ENCODE results near the gene PRKCA.

The PRKCA gene

GRCh38 chr17:66272811-66273585, 29.4 kb upstream of the PRKCA start:
- Histone ChIP-seq H3K9me3 (ENCODE audit: insufficient read depth, low read depth, low read length) (peaks cover 17% of the 10 kb centered on the region), H3K36me3 (ENCODE audit: insufficient read depth, low read length) (no peaks in the 10 kb centered on the region), H3K9ac (ENCODE audit: low read depth, low read length) (no peak overlapping the region), H3K27ac (ENCODE audit: low read depth, low read length) (no peak overlapping the region), H3K4me1 (ENCODE audit: insufficient read depth, low read length) (no peaks in the 10 kb centered on the region), H3K4me3 (ENCODE audit: low read length) (no peak overlapping the region), H3K27me3 (ENCODE audit: insufficient read depth, low read length) (no peaks in the 10 kb centered on the region)
- 79% methylated on average over 2 of the region's 5 CpGs for WGBS

GRCh38 chr17:66273586-66273848, 28.9 kb upstream of the PRKCA start:
- Histone ChIP-seq H3K9ac (ENCODE audit: low read depth, low read length) (no peak overlapping the region), H3K9me3 (ENCODE audit: insufficient read depth, low read depth, low read length) (peaks cover 17% of the 10 kb centered on the region), H3K4me1 (ENCODE audit: insufficient read depth, low read length) (no peaks in the 10 kb centered on the region), H3K27ac (ENCODE audit: low read depth, low read length) (no peak overlapping the region), H3K4me3 (ENCODE audit: low read length) (no peak overlapping the region), H3K36me3 (ENCODE audit: insufficient read depth, low read length) (no peaks in the 10 kb centered on the region), H3K27me3 (ENCODE audit: insufficient read depth, low read length) (no peaks in the 10 kb centered on the region)

GRCh38 chr17:66275651-66276050, 26.8 kb upstream of the PRKCA start:
- Histone ChIP-seq H3K36me3 (ENCODE audit: insufficient read depth, low read length) (no peaks in the 10 kb centered on the region), H3K27ac (ENCODE audit: low read depth, low read length) (no peak overlapping the region), H3K27me3 (ENCODE audit: insufficient read depth, low read length) (no peaks in the 10 kb centered on the region), H3K9ac (ENCODE audit: low read depth, low read length) (no peak overlapping the region), H3K9me3 (ENCODE audit: insufficient read depth, low read depth, low read length) (peaks cover 10% of the 10 kb centered on the region), H3K4me3 (ENCODE audit: low read length) (no peak overlapping the region), H3K4me1 (ENCODE audit: insufficient read depth, low read length) (no peaks in the 10 kb centered on the region)
- 87% methylated on average over 6 of the region's 6 CpGs for WGBS

GRCh38 chr17:66276328-66276937, 26.0 kb upstream of the PRKCA start:
- H3K27ac ChIP-seq (ENCODE audit: low read depth, low read length), result no peak overlapping the region
- no peak overlapping the region for H3K9ac ChIP-seq (ENCODE audit: low read depth, low read length)
- H3K36me3 ChIP-seq (ENCODE audit: insufficient read depth, low read length), result no peaks in the 10 kb centered on the region
- H3K4me3 ChIP-seq (ENCODE audit: low read length), result no peak overlapping the region
- WGBS, result 93% methylated on average over 3 of the region's 3 CpGs
- H3K27me3 ChIP-seq (ENCODE audit: insufficient read depth, low read length), result no peaks in the 10 kb centered on the region
- no peaks in the 10 kb centered on the region for H3K4me1 ChIP-seq (ENCODE audit: insufficient read depth, low read length)
- peaks cover 4% of the 10 kb centered on the region; the same call in 1 of the 2 replicates for H3K9me3 ChIP-seq (ENCODE audit: insufficient read depth, low read depth, low read length)

- no peak overlapping the region for H3K27ac ChIP-seq (ENCODE audit: low read depth, low read length)
- 74% methylated on average over 2 of the region's 2 CpGs for WGBS
- no peaks in the 10 kb centered on the region for H3K9me3 ChIP-seq (ENCODE audit: insufficient read depth, low read depth, low read length)
- H3K4me3 ChIP-seq (ENCODE audit: low read length), result no peak overlapping the region
- H3K36me3 ChIP-seq (ENCODE audit: insufficient read depth, low read length), result no peaks in the 10 kb centered on the region
- H3K9ac ChIP-seq (ENCODE audit: low read depth, low read length), result no peak overlapping the region
- H3K4me1 ChIP-seq (ENCODE audit: insufficient read depth, low read length), result no peaks in the 10 kb centered on the region
- no peaks in the 10 kb centered on the region for H3K27me3 ChIP-seq (ENCODE audit: insufficient read depth, low read length)
Observed at GRCh38 chr17:66277191-66277590, 25.2 kb upstream of the PRKCA start.

GRCh38 chr17:66281661-66282369, 20.6 kb upstream of the PRKCA start:
- Histone ChIP-seq H3K27ac (ENCODE audit: low read depth, low read length) (no peak overlapping the region), H3K4me1 (ENCODE audit: insufficient read depth, low read length) (no peaks in the 10 kb centered on the region), H3K9ac (ENCODE audit: low read depth, low read length) (no peak overlapping the region), H3K9me3 (ENCODE audit: insufficient read depth, low read depth, low read length) (no peaks in the 10 kb centered on the region), H3K27me3 (ENCODE audit: insufficient read depth, low read length) (no peaks in the 10 kb centered on the region), H3K4me3 (ENCODE audit: low read length) (no peak overlapping the region), H3K36me3 (ENCODE audit: insufficient read depth, low read length) (no peaks in the 10 kb centered on the region)
- WGBS, result 90% methylated on average over 7 of the region's 7 CpGs

- Histone ChIP-seq H3K36me3 (ENCODE audit: insufficient read depth, low read length) (no peaks in the 10 kb centered on the region), H3K9me3 (ENCODE audit: insufficient read depth, low read depth, low read length) (no peaks in the 10 kb centered on the region), H3K4me1 (ENCODE audit: insufficient read depth, low read length) (no peaks in the 10 kb centered on the region), H3K27me3 (ENCODE audit: insufficient read depth, low read length) (no peaks in the 10 kb centered on the region), H3K27ac (ENCODE audit: low read depth, low read length) (no peak overlapping the region), H3K9ac (ENCODE audit: low read depth, low read length) (no peak overlapping the region), H3K4me3 (ENCODE audit: low read length) (no peak overlapping the region)
- 94% methylated on average over 6 of the region's 6 CpGs for WGBS
Observed at GRCh38 chr17:66283296-66283934, 19.0 kb upstream of the PRKCA start.

GRCh38 chr17:66283971-66284370, 18.4 kb upstream of the PRKCA start:
- no peak overlapping the region for H3K9ac ChIP-seq (ENCODE audit: low read depth, low read length)
- no peaks in the 10 kb centered on the region for H3K36me3 ChIP-seq (ENCODE audit: insufficient read depth, low read length)
- WGBS, result 84% methylated on average over 2 of the region's 2 CpGs
- no peaks in the 10 kb centered on the region for H3K4me1 ChIP-seq (ENCODE audit: insufficient read depth, low read length)
- no peaks in the 10 kb centered on the region for H3K9me3 ChIP-seq (ENCODE audit: insufficient read depth, low read depth, low read length)
- H3K27ac ChIP-seq (ENCODE audit: low read depth, low read length), result no peak overlapping the region
- H3K4me3 ChIP-seq (ENCODE audit: low read length), result no peak overlapping the region
- no peaks in the 10 kb centered on the region for H3K27me3 ChIP-seq (ENCODE audit: insufficient read depth, low read length)

GRCh38 chr17:66285149-66285548, 17.3 kb upstream of the PRKCA start:
- Histone ChIP-seq H3K27ac (ENCODE audit: low read depth, low read length) (no peak overlapping the region), H3K9ac (ENCODE audit: low read depth, low read length) (no peak overlapping the region), H3K4me3 (ENCODE audit: low read length) (no peak overlapping the region), H3K27me3 (ENCODE audit: insufficient read depth, low read length) (no peaks in the 10 kb centered on the region), H3K4me1 (ENCODE audit: insufficient read depth, low read length) (no peaks in the 10 kb centered on the region), H3K36me3 (ENCODE audit: insufficient read depth, low read length) (no peaks in the 10 kb centered on the region), H3K9me3 (ENCODE audit: insufficient read depth, low read depth, low read length) (no peaks in the 10 kb centered on the region)
- WGBS, result 89% methylated on average over 2 of the region's 2 CpGs

GRCh38 chr17:66287911-66288310, 14.5 kb upstream of the PRKCA start:
- H3K9ac ChIP-seq (ENCODE audit: low read depth, low read length), result no peak overlapping the region
- no peak overlapping the region for H3K4me3 ChIP-seq (ENCODE audit: low read length)
- no peak overlapping the region for H3K27ac ChIP-seq (ENCODE audit: low read depth, low read length)
- no peaks in the 10 kb centered on the region for H3K27me3 ChIP-seq (ENCODE audit: insufficient read depth, low read length)
- 97% methylated on average over 2 of the region's 2 CpGs for WGBS
- no peaks in the 10 kb centered on the region for H3K9me3 ChIP-seq (ENCODE audit: insufficient read depth, low read depth, low read length)
- H3K4me1 ChIP-seq (ENCODE audit: insufficient read depth, low read length), result no peaks in the 10 kb centered on the region
- no peaks in the 10 kb centered on the region for H3K36me3 ChIP-seq (ENCODE audit: insufficient read depth, low read length)

- no peak overlapping the region for H3K9ac ChIP-seq (ENCODE audit: low read depth, low read length)
- 93% methylated on average over 4 of the region's 4 CpGs for WGBS
- no peak overlapping the region for H3K27ac ChIP-seq (ENCODE audit: low read depth, low read length)
- H3K4me3 ChIP-seq (ENCODE audit: low read length), result no peak overlapping the region
- no peaks in the 10 kb centered on the region for H3K4me1 ChIP-seq (ENCODE audit: insufficient read depth, low read length)
- H3K9me3 ChIP-seq (ENCODE audit: insufficient read depth, low read depth, low read length), result no peaks in the 10 kb centered on the region
- H3K36me3 ChIP-seq (ENCODE audit: insufficient read depth, low read length), result no peaks in the 10 kb centered on the region
- H3K27me3 ChIP-seq (ENCODE audit: insufficient read depth, low read length), result no peaks in the 10 kb centered on the region
Observed at GRCh38 chr17:66290101-66290722, 12.2 kb upstream of the PRKCA start.
